Measurements from ENCODE around the gene RASAL3. TPM values are rescaled to one million over a fixed set of nuclear protein-coding genes. Genes with fewer than 3 reads are reported as not detected.
A peak's percentile ranks its signal among the peaks of the same experiment; 100 is the strongest.

RASAL3 gene
- total and polyA plus RNA-seq, 2 of the 4 experiments (the other 2 are of a cell fraction) = 0.07 TPM; not detected in 1

- H2AFZ ChIP-seq (replicated peaks; ENCODE audit: low read length, poor library complexity) = no peak overlapping the region
- no peak overlapping the region for H3K18ac ChIP-seq (ENCODE audit: low read depth, low read length)
- no peak overlapping the region for H3K4me3 ChIP-seq (ENCODE audit: insufficient read depth, low read depth, low read length)
- peaks cover 7% of the 10 kb centered on the region; the same call in 1 of the 2 replicates for H3K4me1 ChIP-seq (ENCODE audit: control insufficient read depth, insufficient read depth, low read length)
- no peak overlapping the region for H4K5ac ChIP-seq (ENCODE audit: low read depth, low read length)
- H2AK9ac ChIP-seq (replicated peaks; ENCODE audit: low read depth, low read length, poor library complexity) = peak overlapping the region; percentile 24
- in situ Hi-C loops (cut with MboI; ENCODE audit: low sequenced_read_pairs) = no loop called here
- CTCF ChIA-PET = no interaction called here
- H3K79me1 ChIP-seq (ENCODE audit: low read depth in 1 of 2, low read length in 2 of 2) = no peaks in the 10 kb centered on the region
- no peaks in the 10 kb centered on the region for H3K36me3 ChIP-seq (ENCODE audit: control insufficient read depth, insufficient read depth, low read length)
- no peak overlapping the region for H3K23ac ChIP-seq (ENCODE audit: low read depth, low read length)
- ATAC-seq (ENCODE audit: low read depth) = no peak
- intact Hi-C loops (cut with micrococcal nuclease) = loop anchor here (10.0 kb wide), 1 partner anchor 101 kb away; no protein-coding TSS in a partner anchor
- H2BK5ac ChIP-seq (ENCODE audit: low read depth, low read length, poor library complexity, severe bottlenecking) = no peak overlapping the region
- no peak for DNase-seq
- no peak overlapping the region for H3K9ac ChIP-seq (ENCODE audit: low read depth, low read length)
- H4K8ac ChIP-seq (ENCODE audit: low read depth in 2 of 2, low read length in 2 of 2) = no peak overlapping the region
- no peak overlapping the region for H3K4me2 ChIP-seq (ENCODE audit: low read depth, low read length)
- dilution Hi-C loops (cut with HindIII; ENCODE audit: low sequenced_read_pairs, unreplicated experiment) = no loop called here
- POLR2A ChIA-PET (ENCODE audit: unreplicated experiment) = interaction anchor here (0.9 kb wide), 1 partner anchor 346 kb away, joined by 3 read pairs; no protein-coding TSS in a partner anchor
- H4K91ac ChIP-seq (ENCODE audit: insufficient read depth, low read depth, low read length) = no peak overlapping the region
- H3K4ac ChIP-seq (ENCODE audit: low read depth, low read length) = no peak overlapping the region
- no peaks in the 10 kb centered on the region; the same call in 1 of the 2 replicates for H4K20me1 ChIP-seq (ENCODE audit: insufficient read depth, low read length)
- H2BK15ac ChIP-seq (ENCODE audit: low read depth, low read length) = no peak overlapping the region
- no peaks in the 10 kb centered on the region for H3K9me3 ChIP-seq (ENCODE audit: control insufficient read depth, insufficient read depth, low read length)
- 87% methylated on average over 10 of the region's 17 CpGs; no CpG with 5 or more reads in 1 of the 2 experiments for WGBS, 2 experiments (ENCODE audit: extremely low coverage in 2 of 2, insufficient read length in 1 of 2)
- H3K27ac ChIP-seq (ENCODE audit: insufficient read depth, low read length) = no peak overlapping the region
- no peak overlapping the region for H2BK120ac ChIP-seq (ENCODE audit: low read depth, low read length)
- peaks cover 14% of the 10 kb centered on the region; the same call in 1 of the 2 replicates for H3K9me1 ChIP-seq (ENCODE audit: insufficient read depth, low read length)
- no peak overlapping the region for H2BK20ac ChIP-seq (ENCODE audit: low read depth, low read length)
- H3K14ac ChIP-seq (replicated peaks; ENCODE audit: low read depth, low read length) = no peak overlapping the region
- BruUV-seq (replicated peaks) = no TSS peak
- peaks cover 35% of the 10 kb centered on the region for H3K27me3 ChIP-seq (ENCODE audit: control insufficient read depth, insufficient read depth, low read length)
- H2AK5ac ChIP-seq (ENCODE audit: low read depth, low read length) = no peak overlapping the region
- H3K56ac ChIP-seq (ENCODE audit: extremely low read depth, insufficient read depth, low read length) = no peak overlapping the region
- no peak for TF ChIP-seq POLR2A (IDR thresholded peaks at IDR 0.05; ENCODE audit: low read depth, low read length)
- no peak for TF ChIP-seq RAD21 (IDR thresholded peaks at IDR 0.05; ENCODE audit: low read length)
- TF ChIP-seq BHLHE40 (IDR thresholded peaks at IDR 0.05; ENCODE audit: low read depth, low read length) = no peak
- TF ChIP-seq CEBPB (IDR thresholded peaks at IDR 0.05; ENCODE audit: low read depth, low read length) = no peak
- no peak for TF ChIP-seq RFX5 (IDR thresholded peaks at IDR 0.05; ENCODE audit: low read depth, low read length)
- no peak for TF ChIP-seq SMC3 (IDR thresholded peaks at IDR 0.05; ENCODE audit: low read depth, low read length)
- TF ChIP-seq USF2 (IDR thresholded peaks at IDR 0.05; ENCODE audit: low read depth, low read length) = no peak
- no peak; the same call in 1 of the 2 replicates for TF ChIP-seq CTCF (conservative IDR thresholded peaks at IDR 0.05; ENCODE audit: low read depth, low read length)
- TF ChIP-seq, protein P1, sequence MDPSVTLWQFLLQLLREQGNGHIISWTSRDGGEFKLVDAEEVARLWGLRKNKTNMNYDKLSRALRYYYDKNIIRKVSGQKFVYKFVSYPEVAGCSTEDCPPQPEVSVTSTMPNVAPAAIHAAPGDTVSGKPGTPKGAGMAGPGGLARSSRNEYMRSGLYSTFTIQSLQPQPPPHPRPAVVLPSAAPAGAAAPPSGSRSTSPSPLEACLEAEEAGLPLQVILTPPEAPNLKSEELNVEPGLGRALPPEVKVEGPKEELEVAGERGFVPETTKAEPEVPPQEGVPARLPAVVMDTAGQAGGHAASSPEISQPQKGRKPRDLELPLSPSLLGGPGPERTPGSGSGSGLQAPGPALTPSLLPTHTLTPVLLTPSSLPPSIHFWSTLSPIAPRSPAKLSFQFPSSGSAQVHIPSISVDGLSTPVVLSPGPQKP (IDR thresholded peaks at IDR 0.05; ENCODE audit: borderline replicate concordance, low read depth, low read length) = no peak
- TF ChIP-seq MXI1 (IDR thresholded peaks at IDR 0.05; ENCODE audit: borderline replicate concordance, low read depth, low read length) = no peak
- TF ChIP-seq RCOR1 (IDR thresholded peaks at IDR 0.05; ENCODE audit: insufficient replicate concordance, low read length) = no peak
- TF ChIP-seq NFE2L2 (IDR thresholded peaks at IDR 0.05; ENCODE audit: low read depth, low read length) = no peak
- TF ChIP-seq FOS (IDR thresholded peaks at IDR 0.05; ENCODE audit: low read depth, low read length) = no peak
- TF ChIP-seq MAFK (IDR thresholded peaks at IDR 0.05; ENCODE audit: low read depth, low read length) = no peak
Measured at GRCh38 chr19:15453906-15454860, 10.2 kb downstream of the RASAL3 start.
